ENCODE results near the gene SPATA31E1. TPM values are rescaled to one million over a fixed set of nuclear protein-coding genes. Genes with fewer than 3 reads are reported as not detected.

Gene SPATA31E1
- polyA plus RNA-seq, 1 of the 3 experiments (the other 2 are of a cell fraction), result not detected

GRCh38 chr9:87873607-87874303 lies 8.9 kb upstream of the SPATA31E1 start:
- Histone ChIP-seq H3K4me1 (ENCODE audit: control insufficient read depth in 1 of 2, insufficient read depth in 2 of 2, low read depth in 1 of 2, low read length in 1 of 2) (peaks cover 0 to 18% of the 10 kb centered on the region in 2 experiments; a peak in 1 of 4 replicates), H3K9ac (no peak overlapping the region), H3F3A (replicated peaks; ENCODE audit: insufficient read depth) (no peaks in the 10 kb centered on the region), H3K27me3 (ENCODE audit: insufficient read depth) (no peaks in the 10 kb centered on the region), H3K4me2 (no peak overlapping the region), H3K9me2 (no peaks in the 10 kb centered on the region), H3K9me3 (no peaks in the 10 kb centered on the region), H4K20me1 (ENCODE audit: insufficient read depth) (no peaks in the 10 kb centered on the region), H3K4me3 (ENCODE audit: low read depth in 2 of 2, low read length in 1 of 2) (no peak overlapping the region), H3K27ac (ENCODE audit: low read depth in 2 of 2, low read length in 1 of 2) (no peak overlapping the region), H3K79me2 (ENCODE audit: insufficient read depth) (no peaks in the 10 kb centered on the region), H2AFZ (ENCODE audit: low read depth) (no peak overlapping the region), H3K36me3 (replicated peaks in 1 of 2; ENCODE audit: control insufficient read depth in 1 of 2, insufficient read depth in 2 of 2, low read length in 1 of 2) (no peaks in the 10 kb centered on the region)
- ChIA-PET CTCF (interaction anchor here (0.6 to 0.7 kb wide), 2 partner anchors 24 to 1458 kb away, joined by 3 read pairs; no protein-coding TSS in a partner anchor), POLR2A (no interaction called here)
- 77% methylated on average over 2 of the region's 5 CpGs for WGBS (ENCODE audit: low lambda C conversion rate)
- DNase-seq, result no peak
- TF ChIP-seq RAD21 (IDR thresholded peaks at IDR 0.05; ENCODE audit: low read length) (no peak), PBX3 (IDR thresholded peaks at IDR 0.05) (no peak), USF1 (IDR thresholded peaks at IDR 0.05; ENCODE audit: borderline replicate concordance, low read depth) (no peak), RXRA (IDR thresholded peaks at IDR 0.05; ENCODE audit: borderline replicate concordance, low read depth) (no peak), TCF12 (IDR thresholded peaks at IDR 0.05) (no peak), TEAD4 (IDR thresholded peaks at IDR 0.05; ENCODE audit: borderline replicate concordance, insufficient read depth) (no peak), FOXJ3 (CRISPR knock-in tag; IDR thresholded peaks at IDR 0.05) (no peak), GABPA (IDR thresholded peaks at IDR 0.05; ENCODE audit: low read depth) (no peak), YY1 (IDR thresholded peaks at IDR 0.05; ENCODE audit: low read depth) (no peak), EZH2phosphoT487 (IDR thresholded peaks at IDR 0.05; ENCODE audit: borderline replicate concordance, low read depth) (no peak), SIN3A (IDR thresholded peaks at IDR 0.05; ENCODE audit: borderline replicate concordance, low read depth, low read length) (no peak), MEF2A (IDR thresholded peaks at IDR 0.05; ENCODE audit: borderline replicate concordance, low read depth) (no peak), POLR2AphosphoS5 (IDR thresholded peaks at IDR 0.05; ENCODE audit: low read depth, low read length) (no peak), NFIC (IDR thresholded peaks at IDR 0.05; ENCODE audit: borderline replicate concordance) (no peak), ELF1 (IDR thresholded peaks at IDR 0.05) (no peak)

GRCh38 chr9:87874304-87874623 lies 8.4 kb upstream of the SPATA31E1 start:
- no peaks in the 10 kb centered on the region for H4K20me1 ChIP-seq (ENCODE audit: insufficient read depth)
- TF ChIP-seq FOSL2 (IDR thresholded peaks at IDR 0.05; ENCODE audit: borderline replicate concordance, low read depth) (no peak), FOXM1 (IDR thresholded peaks at IDR 0.05; ENCODE audit: low read depth) (no peak), MEF2A (IDR thresholded peaks at IDR 0.05; ENCODE audit: borderline replicate concordance, low read depth) (no peak), MXI1 (IDR thresholded peaks at IDR 0.05; ENCODE audit: low read depth, low read length) (no peak), FOXJ3 (CRISPR knock-in tag; IDR thresholded peaks at IDR 0.05) (no peak), TEAD4 (IDR thresholded peaks at IDR 0.05; ENCODE audit: borderline replicate concordance, insufficient read depth) (no peak), EP300 (IDR thresholded peaks at IDR 0.05; ENCODE audit: borderline replicate concordance in 1 of 2, low read depth in 1 of 2, low read length in 1 of 2) (no peak), RXRA (IDR thresholded peaks at IDR 0.05; ENCODE audit: borderline replicate concordance, low read depth) (no peak), TCF12 (IDR thresholded peaks at IDR 0.05) (no peak), RFX5 (IDR thresholded peaks at IDR 0.05; ENCODE audit: low read length) (no peak)
- peaks cover 0 to 18% of the 10 kb centered on the region in 2 experiments; a peak in 1 of 4 replicates for H3K4me1 ChIP-seq (ENCODE audit: control insufficient read depth in 1 of 2, insufficient read depth in 2 of 2, low read depth in 1 of 2, low read length in 1 of 2)
- H3K79me2 ChIP-seq (ENCODE audit: insufficient read depth), result no peaks in the 10 kb centered on the region
- no peaks in the 10 kb centered on the region for H3K9me2 ChIP-seq
- 40% methylated on average over 7 of the region's 7 CpGs for WGBS (ENCODE audit: low lambda C conversion rate)
- H3K27ac ChIP-seq (ENCODE audit: low read depth in 2 of 2, low read length in 1 of 2), result no peak overlapping the region
- H3K9me3 ChIP-seq, result no peaks in the 10 kb centered on the region
- no peak overlapping the region for H3K4me2 ChIP-seq
- no peaks in the 10 kb centered on the region for H3K36me3 ChIP-seq (replicated peaks in 1 of 2; ENCODE audit: control insufficient read depth in 1 of 2, insufficient read depth in 2 of 2, low read length in 1 of 2)
- no peak overlapping the region for H3K9ac ChIP-seq
- H3K4me3 ChIP-seq (ENCODE audit: low read depth in 2 of 2, low read length in 1 of 2), result no peak overlapping the region
- DNase-seq, result no peak
- ChIA-PET POLR2A (no interaction called here), CTCF (interaction anchor here (0.7 kb wide), 1 partner anchor 24 kb away, joined by 3 read pairs; no protein-coding TSS in a partner anchor)
- H2AFZ ChIP-seq (ENCODE audit: low read depth), result no peak overlapping the region
- H3K27me3 ChIP-seq (ENCODE audit: insufficient read depth), result no peaks in the 10 kb centered on the region
- H3F3A ChIP-seq (replicated peaks; ENCODE audit: insufficient read depth), result no peaks in the 10 kb centered on the region
